Measurements from ENCODE around the gene HOXA7. TPM values are rescaled to one million over a fixed set of nuclear protein-coding genes. Genes with fewer than 3 reads are reported as not detected.

Gene HOXA7
- total and polyA plus RNA-seq, 8 donors: 0.06 to 0.49 (median 0.17) TPM; not detected in 3

DNA sequence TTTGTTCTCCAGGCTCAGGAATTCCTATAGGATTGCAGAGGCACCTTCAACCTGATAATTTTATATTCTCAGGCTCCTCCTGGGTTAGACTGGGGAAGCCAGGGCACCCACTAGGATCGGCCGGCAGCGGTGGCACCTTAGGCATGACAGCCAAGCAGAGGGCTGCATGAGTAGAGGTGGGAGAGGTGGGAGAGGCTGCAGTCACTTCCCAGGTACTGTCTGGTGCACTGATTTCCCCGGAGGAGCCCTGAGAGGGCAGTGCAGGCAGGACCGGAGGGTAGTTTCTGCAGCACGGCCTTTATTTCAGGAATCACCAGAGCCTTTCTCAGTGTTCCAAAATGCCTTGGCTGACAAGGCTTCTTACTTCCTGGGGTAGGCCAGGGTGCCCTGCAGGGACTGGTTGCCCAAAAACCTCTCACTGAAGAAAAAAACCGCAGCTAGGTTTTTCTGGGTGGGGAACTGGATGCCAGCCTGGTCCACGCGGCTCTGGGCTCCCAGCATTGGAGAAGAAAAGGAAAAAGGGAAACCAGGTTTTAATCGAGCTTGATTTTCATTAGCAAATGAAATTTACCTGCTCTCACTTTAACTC, 47.0 kb upstream of the HOXA7 start:
- H3K27me3 ChIP-seq: peaks cover 10 to 81% (median 22%) of the 10 kb centered on the region in 4 donors
- intact Hi-C loops (cut with DNase I): no loop called here

DNA sequence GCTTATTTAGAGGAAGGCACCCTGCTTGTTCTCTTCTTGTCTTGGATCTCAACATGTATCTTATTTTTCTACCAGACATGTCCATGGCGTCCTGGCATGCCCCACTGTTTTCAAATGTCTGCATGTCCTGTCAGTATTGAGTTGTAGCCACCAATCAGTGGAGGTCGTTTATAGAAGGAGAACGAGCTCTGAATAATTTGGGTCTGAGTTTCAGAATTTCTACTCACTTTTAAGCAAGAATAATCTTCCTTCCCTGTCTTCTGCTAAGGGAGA, 46.3 kb upstream of the HOXA7 start:
- Histone ChIP-seq H3K4me3 (no peak overlapping the region), H3K27ac (no peak overlapping the region), H3K9me3 (no peaks in the 10 kb centered on the region), H3K27me3 (peaks cover 10 to 83% (median 23%) of the 10 kb centered on the region in 4 donors), H3K4me1 (peaks cover 0 to 15% (median 6%) of the 10 kb centered on the region in 3 donors), H3K36me3 (no peaks in the 10 kb centered on the region)
- no peak for TF ChIP-seq CTCF (IDR thresholded peaks at IDR 0.05)
- FAIRE-seq (no peak), ATAC-seq (no peak), DNase-seq (no peak)
- WGBS, 2 donors: 9 to 13% methylated on average over 3 of the region's 3 CpGs
- intact Hi-C loops (cut with DNase I): no loop called here

More for the DNA sequence above, 47.0 kb upstream of the HOXA7 start:
- Histone ChIP-seq H3K4me3 (no peak overlapping the region), H3K4me1 (peaks cover 0 to 15% (median 6%) of the 10 kb centered on the region in 3 donors), H3K27ac (no peak overlapping the region), H3K9me3 (no peaks in the 10 kb centered on the region), H3K36me3 (no peaks in the 10 kb centered on the region)
- ATAC-seq: no peak
- DNase-seq: no peak
- no peak for FAIRE-seq
- TF ChIP-seq CTCF (IDR thresholded peaks at IDR 0.05): no peak
- 12 to 18% methylated on average over 10 of the region's 10 CpGs for WGBS, 2 donors

DNA sequence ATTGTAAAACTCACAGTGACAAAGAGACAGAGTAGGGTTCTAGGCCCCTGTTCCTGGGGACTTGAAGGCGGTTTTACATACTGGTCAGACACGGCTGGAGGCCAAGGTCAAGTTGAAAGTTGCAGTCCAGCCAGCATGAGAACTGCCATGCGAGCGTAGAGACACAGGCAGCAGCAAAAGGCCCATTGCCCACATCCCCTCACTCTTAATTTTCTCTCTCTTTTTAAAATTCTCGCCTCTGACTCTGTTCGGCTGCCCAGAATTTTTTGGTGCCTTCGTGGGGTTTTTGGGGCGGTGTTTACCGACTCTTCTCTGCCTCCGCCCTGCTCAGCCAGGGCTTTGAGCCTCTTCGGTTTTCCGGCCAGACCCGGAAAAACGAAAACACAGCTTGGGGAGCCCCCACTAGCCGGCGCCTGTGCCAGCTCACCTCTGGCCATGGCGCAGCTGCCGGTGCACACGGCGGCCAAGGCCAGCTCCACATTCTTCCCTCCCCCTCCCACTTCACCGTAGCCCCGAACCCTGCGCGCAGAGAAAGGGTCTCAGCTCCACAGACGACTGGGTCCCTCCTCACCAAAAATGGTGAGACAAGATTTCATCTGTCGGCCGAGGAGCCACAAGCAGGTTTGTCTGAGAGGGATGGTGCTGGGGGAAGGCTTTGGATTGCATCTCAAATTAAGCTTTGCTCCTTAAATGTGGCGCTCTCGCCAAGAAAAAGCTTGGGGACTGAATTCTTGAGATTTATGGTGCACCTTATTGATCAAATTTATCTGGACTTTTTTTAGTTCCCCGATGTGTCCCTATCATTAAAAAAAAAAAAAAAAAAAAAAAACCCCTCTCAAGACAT, 45.8 kb upstream of the HOXA7 start:
- no peak for ATAC-seq
- H3K27ac ChIP-seq: no peak overlapping the region
- H3K9me3 ChIP-seq: no peaks in the 10 kb centered on the region
- 12 to 19% methylated on average over 30 of the region's 30 CpGs for WGBS, 2 donors
- H3K4me3 ChIP-seq: no peak overlapping the region
- H3K36me3 ChIP-seq: no peaks in the 10 kb centered on the region
- intact Hi-C loops (cut with DNase I): no loop called here
- peaks cover 10 to 83% (median 25%) of the 10 kb centered on the region in 4 donors for H3K27me3 ChIP-seq
- no peak for DNase-seq
- peaks cover 0 to 15% (median 6%) of the 10 kb centered on the region in 3 donors for H3K4me1 ChIP-seq
- FAIRE-seq: no peak
- TF ChIP-seq CTCF (IDR thresholded peaks at IDR 0.05): no peak

- FAIRE-seq (no peak), DNase-seq (no peak), ATAC-seq (no peak)
- Histone ChIP-seq H3K27me3 (peaks cover 10 to 83% (median 24%) of the 10 kb centered on the region in 4 donors), H3K4me3 (no peak overlapping the region), H3K27ac (no peak overlapping the region), H3K36me3 (no peaks in the 10 kb centered on the region), H3K4me1 (peaks cover 0 to 15% (median 6%) of the 10 kb centered on the region in 3 donors), H3K9me3 (no peaks in the 10 kb centered on the region)
- 14 to 28% methylated on average over 4 of the region's 4 CpGs for WGBS, 2 donors
- TF ChIP-seq CTCF (IDR thresholded peaks at IDR 0.05): no peak
- intact Hi-C loops (cut with DNase I): no loop called here
Measured at GRCh38 chr7:27201580-27202017, 45.1 kb upstream of the HOXA7 start.
